LoVo (cell line): ENCODE data around the gene MEST.
"Not testable (repeated sequence)": the region's sequence is repeated elsewhere in the genome, so short reads cannot be mapped to it uniquely, and the experiment has no call there.

Experiments used
- DNase-seq: peaks from one replicate; pipeline ENCODE4 v3.0.0-alpha.2; 2016; ENCODE audit warnings: low spot score

The MEST gene, protein sequence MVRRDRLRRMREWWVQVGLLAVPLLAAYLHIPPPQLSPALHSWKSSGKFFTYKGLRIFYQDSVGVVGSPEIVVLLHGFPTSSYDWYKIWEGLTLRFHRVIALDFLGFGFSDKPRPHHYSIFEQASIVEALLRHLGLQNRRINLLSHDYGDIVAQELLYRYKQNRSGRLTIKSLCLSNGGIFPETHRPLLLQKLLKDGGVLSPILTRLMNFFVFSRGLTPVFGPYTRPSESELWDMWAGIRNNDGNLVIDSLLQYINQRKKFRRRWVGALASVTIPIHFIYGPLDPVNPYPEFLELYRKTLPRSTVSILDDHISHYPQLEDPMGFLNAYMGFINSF

DNA sequence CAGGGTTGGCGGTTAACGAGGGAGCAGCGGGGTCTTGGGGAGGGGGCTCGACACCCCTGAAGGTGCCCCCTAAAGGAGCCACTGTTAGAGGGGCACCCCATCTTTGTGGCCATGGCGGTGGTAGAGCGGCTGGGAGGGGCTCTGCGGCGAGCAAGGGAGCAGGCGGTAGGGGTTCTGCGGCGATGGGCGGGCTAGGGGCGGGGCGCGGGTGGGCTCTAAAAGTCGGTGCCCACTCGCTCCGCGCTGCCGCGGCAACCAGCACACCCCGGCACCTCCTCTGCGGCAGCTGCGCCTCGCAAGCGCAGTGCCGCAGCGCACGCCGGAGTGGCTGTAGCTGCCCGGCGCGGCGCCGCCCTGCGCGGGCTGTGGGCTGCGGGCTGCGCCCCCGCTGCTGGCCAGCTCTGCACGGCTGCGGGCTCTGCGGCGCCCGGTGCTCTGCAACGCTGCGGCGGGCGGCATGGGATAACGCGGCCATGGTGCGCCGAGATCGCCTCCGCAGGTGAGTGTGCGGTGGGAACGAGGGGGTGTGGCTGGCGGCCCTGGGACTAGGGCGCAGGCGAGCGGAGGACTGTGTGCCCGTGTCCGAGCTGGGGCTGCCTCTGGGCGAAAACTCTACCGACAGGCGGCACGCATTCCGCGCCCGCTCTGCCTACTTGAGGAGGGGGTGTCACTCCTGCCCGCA, at the start of gene MEST:
TSS of gene MEST (plus strand) at position 245 of the 682 bp plus-strand sequence. CDS start at position 474, 229 bp downstream.
- DNase-seq: no peak

- DNase-seq: no peak
Observed at GRCh38 chr7:130442601-130443000, 49.3 kb upstream of the MEST start.

GRCh38 chr7:130444234-130444633, 47.7 kb upstream of the MEST start:
- DNase-seq: no peak

GRCh38 chr7:130444751-130445407, 47.0 kb upstream of the MEST start:
- no peak for DNase-seq

DNA sequence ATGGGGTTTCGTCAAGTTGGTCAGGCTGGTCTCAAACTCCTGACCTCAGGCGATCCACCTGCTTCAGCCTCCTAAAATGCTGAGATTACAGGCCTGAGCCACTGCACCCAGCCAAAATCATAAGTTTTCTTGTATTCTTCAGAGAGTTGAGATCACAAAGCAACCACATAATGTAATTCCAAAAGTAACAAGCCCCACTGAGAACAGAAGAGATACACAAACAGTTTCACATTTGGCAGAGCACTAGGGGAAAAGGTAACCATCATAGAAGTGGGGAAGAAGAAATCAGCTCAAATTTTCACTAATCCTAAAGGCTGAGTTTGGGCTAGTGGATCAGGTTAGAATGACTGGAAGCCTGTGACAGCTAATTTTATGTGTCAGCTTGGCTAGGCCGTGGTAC, 45.6 kb upstream of the MEST start:
- no peak for DNase-seq

DNA sequence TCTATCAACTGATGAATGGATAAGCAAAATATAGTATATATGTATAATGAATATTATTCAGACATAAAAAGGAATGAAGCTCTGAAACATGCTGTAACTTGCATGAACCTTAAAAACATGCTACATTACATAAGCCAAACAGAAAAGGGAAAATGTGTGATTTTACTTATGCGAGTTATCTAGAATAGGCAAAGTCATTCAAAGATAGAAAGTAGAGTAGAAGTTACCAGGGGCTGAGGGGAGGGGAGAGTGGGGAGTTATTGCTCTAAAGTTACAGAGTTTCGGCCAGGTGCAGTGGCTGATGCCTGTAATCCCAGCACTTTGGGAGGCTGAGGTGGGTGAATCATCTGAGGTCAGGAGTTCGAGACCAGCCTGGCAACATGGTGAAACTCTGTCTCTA, 40.5 kb upstream of the MEST start:
- not testable (repeated sequence) for DNase-seq

DNA sequence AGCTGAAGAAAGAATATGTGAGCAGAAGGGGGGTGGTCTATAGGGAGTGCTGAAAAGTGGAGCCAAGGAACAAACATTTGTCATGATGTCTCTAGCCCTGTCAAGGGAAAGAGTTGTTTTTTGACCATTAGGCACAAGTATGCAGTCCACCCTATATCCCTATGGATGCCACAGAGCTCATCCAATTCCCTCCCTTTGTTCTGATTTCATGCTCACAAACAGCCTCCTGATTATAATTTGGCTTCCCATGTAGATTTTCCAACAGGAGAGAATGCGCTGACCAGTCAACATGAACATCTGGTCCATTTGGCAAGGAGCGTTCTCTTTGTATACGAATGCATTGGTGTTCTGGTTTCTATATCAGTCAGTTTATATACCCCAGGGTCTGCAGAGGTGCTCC, 38.9 kb upstream of the MEST start:
- no peak for DNase-seq

DNA sequence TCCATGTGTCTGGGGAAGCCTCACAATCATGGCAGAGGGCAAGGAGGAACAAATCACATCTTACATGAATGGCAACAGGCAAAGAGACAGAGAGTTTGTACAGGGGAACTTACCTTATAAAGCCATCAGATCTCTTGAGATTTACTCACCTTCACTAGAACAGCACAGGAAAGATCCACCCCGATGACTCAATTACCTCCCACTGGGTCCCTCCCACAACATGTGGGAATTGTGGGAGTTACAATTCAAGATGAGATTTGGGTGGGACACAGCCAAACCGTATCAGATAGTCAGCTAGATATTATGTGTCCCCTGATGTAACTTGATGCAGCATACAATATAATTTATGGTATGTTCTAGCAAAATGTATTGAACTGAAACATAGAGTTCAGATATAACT, 36.9 kb upstream of the MEST start:
- DNase-seq: no peak

DNA sequence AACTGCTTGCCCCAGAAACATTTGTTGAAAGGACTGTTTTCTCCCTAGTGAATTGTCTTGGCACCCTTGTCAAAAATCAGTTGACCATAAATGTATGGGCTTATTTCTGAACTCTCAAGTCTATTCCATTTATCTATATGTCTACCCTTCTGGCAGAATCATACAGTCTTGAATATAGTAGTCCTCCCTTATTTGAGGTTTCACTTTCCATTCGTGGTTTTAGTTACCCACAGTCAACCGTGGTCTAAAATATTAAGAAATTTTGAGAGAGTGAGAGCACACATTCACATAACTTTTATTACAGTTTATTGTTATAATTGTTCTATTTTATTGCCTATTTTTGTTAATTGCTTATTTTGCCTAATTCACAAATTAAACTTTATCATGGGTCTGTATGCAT, 33.6 kb upstream of the MEST start:
- no peak for DNase-seq

DNA sequence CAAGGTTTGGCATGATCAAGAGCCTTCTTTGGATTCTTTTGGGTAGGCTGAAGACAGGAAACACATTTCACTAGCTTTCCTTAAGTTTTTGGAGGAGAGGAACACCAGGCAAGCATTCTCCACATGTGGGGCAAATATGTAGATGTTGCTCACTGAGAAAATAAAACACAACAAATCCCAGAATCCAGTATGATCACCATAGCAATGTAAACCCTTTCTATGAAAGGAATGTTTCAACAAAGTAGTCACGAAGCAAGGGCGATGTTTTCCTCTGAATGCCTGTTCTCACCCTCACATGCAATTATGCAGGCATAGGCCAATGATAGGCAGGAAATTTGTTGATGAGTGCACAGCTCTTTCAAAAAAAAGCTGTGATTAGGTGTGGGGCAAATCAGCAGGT, 30.6 kb upstream of the MEST start:
- DNase-seq: no peak

DNA sequence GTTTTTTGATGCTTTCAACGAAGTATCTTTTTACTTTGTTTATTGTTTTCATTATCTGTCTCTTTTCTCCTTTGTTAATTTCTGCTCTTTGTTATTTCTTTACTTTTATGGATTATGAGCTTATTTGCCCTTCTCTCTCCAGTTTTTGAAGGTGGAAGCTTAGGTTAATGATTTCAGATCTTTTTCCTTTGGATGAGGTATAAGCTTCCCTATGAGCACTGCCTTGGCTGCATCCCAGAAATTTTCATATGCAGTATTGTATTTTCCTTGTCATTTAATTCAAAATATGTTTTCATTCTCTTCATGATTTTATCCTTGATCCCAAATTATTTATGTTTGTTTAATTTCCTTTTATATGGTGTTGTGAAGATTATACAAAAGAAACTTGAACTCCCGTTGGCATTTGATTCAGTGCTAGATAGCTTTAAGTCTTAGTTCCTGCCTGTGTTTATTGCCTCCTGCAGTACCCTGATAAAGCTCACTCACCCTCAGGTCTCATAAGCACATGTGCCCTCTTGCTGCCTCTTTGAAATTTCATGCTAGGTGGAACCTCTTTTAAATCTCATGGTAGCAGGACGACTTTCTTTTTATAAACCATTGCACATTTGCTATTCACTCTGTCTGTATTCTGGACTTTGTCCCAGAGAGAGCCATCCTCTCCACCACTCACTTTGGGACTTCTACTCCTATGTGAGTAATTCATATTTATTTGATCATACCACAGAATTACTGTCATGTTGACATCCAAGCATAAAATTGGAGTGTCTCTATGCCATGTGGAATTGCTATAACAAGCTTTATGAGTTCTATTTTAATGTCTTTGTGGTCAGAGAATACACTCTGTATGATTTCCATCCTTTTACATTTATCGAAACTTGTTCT, 28.1 kb upstream of the MEST start:
- DNase-seq: no peak

GRCh38 chr7:130468612-130469011, 23.3 kb upstream of the MEST start:
- no peak for DNase-seq

- no peak for DNase-seq
Observed at GRCh38 chr7:130471974-130472373, 19.9 kb upstream of the MEST start.

DNA sequence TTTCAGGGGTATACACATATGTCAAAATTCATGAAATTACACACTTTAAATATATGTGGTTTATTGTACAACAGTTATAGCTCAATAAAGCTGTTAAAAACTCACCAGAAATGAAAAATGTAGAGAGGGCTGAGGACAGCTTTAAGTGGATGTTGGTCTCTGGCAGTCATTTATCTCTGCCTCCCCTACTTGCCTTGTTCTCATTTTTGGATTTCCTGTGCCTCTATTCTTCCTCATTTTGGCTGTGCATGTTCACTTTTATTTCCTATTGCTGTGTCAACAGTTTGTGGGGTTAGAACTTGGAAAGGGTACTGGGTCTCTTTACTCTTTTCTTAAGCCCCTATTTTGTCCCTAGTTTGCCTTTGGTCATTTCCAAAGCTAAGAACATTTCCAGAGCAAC, 18.6 kb upstream of the MEST start:
- no peak for DNase-seq

DNA sequence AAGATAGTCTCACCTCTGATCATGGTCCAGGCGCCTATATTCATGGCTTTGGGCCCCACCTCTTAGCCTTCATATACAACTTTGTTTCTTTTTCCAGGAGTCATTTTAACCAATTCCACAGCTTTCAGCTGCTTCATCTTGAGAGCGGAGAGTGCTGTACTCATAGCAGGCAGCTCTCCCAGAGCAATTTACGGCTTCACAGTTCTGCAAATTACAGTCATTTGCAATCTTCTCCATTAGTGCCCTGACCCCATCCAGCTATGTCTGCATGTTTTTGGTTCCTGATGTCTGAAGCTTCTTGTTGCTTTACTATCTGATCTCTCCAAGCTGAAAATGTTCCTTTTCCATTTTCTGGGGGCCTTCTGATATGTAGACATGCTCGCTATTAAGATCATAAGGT, 18.0 kb upstream of the MEST start:
- no peak for DNase-seq

GRCh38 chr7:130475776-130476175, 16.1 kb upstream of the MEST start:
- no peak for DNase-seq

- no peak for DNase-seq
Observed at GRCh38 chr7:130476297-130477150, 15.4 kb upstream of the MEST start.

GRCh38 chr7:130478991-130479390, 12.9 kb upstream of the MEST start:
- DNase-seq: no peak

- no peak for DNase-seq
Observed at GRCh38 chr7:130479716-130480400, 12.0 kb upstream of the MEST start.

- DNase-seq: no peak
Observed at GRCh38 chr7:130481898-130482297, 10.0 kb upstream of the MEST start.

DNA sequence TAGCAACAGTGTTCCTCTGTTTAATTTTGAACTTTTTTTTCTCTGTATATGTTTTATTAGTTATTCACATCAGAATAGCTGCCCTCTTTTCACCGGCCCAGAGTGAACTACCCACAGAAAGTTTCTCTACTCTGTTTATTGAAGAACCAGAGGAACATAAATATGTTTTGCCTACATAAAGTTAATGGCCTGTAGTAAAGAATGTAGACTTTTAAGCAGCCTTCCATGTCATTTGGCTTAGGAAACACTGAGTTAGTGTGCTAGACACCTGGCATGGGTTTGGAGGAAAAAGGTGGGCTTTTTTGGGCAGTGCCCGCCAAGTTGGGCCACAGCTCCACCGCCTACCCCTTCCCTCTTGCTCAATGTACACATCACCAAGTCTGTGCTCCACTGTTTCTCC, 8.9 kb upstream of the MEST start:
- DNase-seq: no peak
